NCI-H774 (cell line): ENCODE results near the gene ANKS4B.
"Not testable (repeated sequence)": the region's sequence is repeated elsewhere in the genome, so short reads cannot be mapped to it uniquely, and the experiment has no call there.

Experiments used
- DNase-seq: peaks from one replicate; lab custom pipeline; 2025; lab: John Stamatoyannopoulos, UW

ANKS4B gene

GRCh38 chr16:21262779-21263639 lies 29.5 kb downstream of the ANKS4B start:
- no peak for DNase-seq

DNA sequence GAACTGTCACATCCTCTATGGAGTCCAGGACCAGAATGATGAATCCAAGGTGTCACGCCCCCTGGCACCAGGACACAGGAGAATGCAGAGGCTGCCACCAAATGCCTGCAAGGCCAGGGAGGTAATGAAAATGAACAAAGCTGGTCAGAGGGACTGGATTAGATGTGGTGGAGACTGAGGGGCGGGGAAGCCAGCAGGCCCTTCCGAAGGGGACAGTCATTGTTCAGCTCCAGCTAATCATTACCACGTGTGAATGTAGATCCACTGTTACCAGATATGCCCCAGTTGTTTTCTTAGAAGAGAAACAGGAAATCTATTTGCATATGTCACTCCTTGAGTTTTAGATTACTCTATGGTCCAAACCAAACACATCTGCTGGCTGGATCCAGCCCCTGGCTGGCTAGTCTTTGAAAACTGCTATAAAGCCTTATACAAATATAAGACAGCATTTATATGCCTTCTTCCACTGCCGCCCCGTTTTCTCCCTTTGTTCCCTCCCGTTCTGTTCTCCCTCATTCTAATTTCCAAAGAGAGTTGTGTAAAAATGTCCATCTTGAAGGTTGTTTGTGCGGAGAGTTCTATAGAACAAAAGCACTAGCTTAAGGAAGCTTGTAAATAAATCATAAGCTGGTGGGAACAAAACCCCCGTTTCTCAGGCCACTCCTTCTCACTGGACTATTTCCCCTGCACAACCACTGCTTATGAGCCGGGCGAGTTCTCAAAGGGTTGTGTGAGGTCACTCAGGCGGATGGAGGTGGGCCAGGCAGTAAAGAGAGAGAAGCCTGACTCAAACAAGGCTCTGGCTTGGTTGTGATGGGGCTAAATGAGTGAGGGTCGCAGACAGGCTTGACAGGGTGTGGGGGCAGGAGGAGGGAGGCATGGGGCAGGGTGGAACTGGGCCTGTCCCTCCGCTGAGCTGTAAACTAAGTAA lies 30.4 kb downstream of the ANKS4B start:
- no peak for DNase-seq

GRCh38 chr16:21264571-21265036 lies 31.1 kb downstream of the ANKS4B start:
- no peak for DNase-seq

GRCh38 chr16:21265104-21265837 lies 31.8 kb downstream of the ANKS4B start:
- no peak for DNase-seq

DNA sequence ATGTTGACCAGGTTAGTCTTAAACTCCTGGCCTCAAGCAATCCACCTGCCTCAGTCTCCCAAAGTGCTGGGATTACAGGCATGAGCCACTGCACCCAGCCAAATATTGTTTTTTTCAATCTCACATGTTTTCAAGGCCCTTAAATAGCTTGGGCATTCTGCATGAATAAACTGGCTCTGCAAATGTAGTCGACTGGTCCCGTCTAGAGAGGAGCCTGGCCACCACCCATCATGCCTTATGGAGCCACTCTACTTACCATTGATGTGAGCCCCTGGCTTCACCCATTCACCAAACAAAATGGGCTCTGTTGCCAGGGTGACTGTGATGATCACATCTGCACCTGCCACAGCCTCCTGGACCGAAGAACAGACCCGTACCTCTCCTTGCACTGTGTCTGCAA lies 33.8 kb downstream of the ANKS4B start:
- DNase-seq: no peak

- no peak for DNase-seq
Measured at GRCh38 chr16:21268236-21268635, 34.7 kb downstream of the ANKS4B start.

GRCh38 chr16:21272253-21272652 lies 38.8 kb downstream of the ANKS4B start:
- no peak for DNase-seq

DNA sequence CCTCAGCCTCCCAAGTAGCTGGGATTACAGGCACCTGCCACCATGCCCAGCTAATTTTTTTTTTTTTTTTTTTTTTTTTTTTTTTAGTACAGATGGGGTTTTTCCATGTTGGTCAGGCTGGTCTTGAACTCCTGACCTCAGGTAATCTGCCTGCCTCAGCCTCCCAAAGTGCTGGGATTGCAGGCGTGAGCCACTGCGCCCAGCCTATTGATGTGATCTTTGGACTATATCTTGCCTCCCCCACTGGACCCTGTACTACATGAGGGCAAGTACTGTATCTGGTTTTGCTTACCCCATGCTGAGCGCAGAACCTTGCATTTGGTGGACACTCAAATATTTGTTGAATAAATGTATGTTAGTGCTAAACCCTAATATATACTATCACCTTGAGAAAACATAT lies 39.3 kb downstream of the ANKS4B start:
- DNase-seq: not testable (repeated sequence)

DNA sequence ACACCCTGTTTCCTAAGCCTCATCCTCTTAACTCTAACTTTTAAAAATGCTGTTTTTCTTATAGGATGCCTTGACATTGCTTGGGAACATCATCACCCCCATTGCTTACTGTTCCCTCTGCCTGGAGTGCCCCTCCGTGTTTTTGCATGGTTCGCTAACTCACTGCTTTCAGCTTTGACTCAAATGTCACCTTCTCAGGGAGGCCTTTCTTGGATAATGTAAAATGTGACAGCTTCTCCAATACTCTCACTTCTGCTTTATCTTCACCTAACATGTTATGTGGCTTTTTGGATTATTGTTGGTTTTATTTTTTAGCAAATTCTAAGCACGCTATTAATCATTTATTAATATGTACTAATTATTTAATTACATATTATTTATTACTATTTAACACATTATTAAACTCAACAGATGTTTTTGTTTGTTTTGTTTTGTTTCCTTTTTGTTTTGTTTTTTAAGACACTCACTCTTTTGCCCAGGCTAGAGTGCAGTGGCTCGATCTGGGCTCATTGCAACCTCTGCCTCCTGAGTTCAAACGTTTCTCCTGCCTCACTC lies 40.8 kb downstream of the ANKS4B start:
- DNase-seq: no peak

GRCh38 chr16:21275529-21275928 lies 42.0 kb downstream of the ANKS4B start:
- no peak for DNase-seq

DNA sequence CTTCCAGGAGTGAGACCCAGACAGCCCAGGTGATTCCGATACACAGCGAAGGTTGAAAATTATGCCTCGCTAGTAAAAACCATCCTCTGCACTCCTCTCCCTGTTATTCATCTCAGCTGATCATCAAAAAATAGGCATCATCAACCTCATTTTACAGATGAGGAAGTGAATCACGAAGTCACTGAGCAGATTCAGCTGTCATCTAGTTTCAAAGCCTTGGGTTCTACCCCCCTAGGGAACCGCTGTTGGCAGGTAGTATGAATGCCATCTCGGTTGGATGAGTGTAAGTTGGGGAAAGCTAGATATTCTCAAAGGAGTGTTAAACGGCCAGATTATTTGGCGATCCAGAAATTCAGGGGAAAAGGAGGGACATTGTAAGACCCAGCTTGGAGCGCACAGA lies 42.6 kb downstream of the ANKS4B start:
- no peak for DNase-seq

DNA sequence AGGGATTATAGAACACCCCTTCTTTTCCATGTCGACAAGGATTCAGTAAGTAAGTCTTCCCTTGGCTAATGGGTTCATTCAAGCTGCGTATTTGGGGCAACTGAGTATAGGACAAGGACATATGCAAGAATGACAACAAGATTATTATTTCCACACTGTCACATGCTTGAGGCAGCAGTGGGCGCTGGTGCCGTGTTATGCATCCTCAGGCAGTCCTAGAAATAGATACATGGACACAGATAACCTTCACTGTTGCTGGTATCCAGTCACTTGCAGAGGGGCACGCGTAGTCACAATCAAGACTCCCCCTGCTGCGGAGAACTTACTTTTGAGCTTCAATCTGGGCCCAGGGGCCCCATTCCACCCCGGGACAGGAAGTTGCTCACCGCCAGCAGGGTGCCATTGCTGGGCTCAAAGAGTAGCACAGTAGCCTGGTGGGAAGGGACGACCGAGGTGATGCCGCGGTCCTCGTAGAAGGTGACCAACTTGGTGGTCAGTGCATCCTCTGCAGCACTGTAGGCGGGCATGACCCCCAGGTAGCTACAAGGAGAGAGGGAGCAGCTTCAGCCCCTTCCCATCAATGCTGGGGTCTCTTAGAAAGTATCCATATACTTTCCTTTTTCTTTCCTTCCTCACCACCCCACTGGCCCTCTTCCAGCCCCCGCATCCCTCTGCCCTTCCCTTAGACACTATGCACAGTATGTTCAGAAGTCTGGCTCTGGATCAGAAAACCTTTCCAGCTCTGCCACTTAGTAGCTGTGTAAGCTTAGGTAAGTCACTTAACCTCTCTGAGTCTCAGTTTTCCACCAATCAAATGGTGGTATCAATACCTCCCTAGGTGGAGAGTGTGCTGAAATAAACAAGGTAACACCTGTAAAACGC lies 43.8 kb downstream of the ANKS4B start:
- DNase-seq: no peak

- peak; percentile 56 for DNase-seq
Measured at GRCh38 chr16:21277927-21278706, 44.6 kb downstream of the ANKS4B start, which contains the start of gene CRYM. Gene CRYM, minus strand, starts transcription at chr16:21278290. Its CDS starts 39 bp downstream, at chr16:21278251.

DNA sequence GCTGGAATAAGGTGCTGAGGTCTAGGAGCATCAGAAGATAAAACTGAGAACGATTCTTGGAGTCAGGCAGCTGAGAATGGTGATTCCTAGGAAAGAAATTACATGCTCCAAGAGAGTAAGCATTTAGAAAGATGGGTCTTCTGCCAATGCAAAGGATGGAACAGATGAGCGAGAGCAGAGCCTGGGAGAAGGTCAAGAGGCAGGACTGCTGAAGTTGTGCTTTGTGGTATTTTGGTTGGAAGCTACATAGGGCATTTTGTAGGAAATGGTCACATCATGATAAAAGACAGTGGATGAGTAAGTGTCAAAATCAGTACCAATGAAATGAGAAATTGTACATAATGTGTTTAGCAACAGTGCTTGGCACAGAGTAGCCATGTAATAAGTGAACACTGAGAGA lies 46.0 kb downstream of the ANKS4B start:
- DNase-seq: no peak

- DNase-seq: no peak
Measured at GRCh38 chr16:21281698-21282389, 48.3 kb downstream of the ANKS4B start.

DNA sequence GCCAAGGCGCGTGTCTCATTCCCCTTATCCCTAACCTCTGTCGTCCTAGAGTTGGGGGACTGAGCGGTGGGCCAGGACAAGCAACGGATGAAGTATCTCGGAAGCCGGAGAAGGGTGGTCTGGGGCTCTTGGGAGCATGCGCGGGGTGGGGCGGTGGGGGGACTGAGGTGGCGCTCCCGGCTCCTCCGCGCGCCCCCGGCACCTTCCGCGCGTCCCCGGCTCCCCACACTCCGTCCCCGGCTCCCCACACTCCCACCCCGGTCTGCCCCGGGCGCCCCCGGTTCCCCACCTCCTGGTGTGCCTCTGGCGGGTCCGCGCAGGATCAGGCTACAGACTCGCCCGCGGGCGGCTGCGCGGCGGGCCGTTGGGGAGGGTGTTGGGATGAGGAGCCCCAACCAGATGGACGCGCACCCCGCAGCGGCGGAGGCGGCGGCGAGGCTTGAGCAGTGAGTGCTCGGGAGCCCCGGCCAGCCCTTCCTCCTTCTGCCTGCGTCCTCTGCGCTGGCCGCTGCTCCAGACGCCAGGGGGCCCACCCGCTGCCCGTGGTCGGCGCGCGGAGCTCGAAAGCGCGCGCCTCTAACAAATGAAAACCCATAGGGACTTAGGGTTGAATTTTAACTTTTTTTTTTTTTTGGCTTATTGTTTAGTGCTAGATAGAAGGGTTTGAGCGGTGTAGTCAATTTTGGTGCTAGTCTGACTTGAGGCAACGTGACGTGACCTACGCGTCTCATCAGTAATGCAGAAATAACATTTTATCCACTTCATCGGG lies 50.2 kb downstream of the ANKS4B start:
- no peak for DNase-seq

DNA sequence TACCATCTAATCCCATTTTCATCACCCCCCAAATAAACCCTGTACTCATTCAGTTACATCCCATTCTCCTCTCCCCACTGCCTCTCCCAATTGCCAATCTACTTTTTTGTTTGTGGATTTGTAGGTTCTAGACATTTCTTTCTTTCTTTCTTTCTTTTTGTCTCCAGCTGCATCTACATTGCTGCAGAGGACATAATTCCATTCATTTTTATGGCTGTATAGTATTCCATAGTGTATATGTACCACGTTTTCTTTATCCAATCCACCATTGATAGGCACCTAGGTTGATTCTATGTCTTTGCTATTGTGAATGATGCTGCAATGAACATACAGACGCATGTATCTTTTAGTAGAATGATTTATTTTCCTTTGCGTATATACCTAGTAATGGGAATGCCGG lies 50.9 kb downstream of the ANKS4B start:
- no peak for DNase-seq

DNA sequence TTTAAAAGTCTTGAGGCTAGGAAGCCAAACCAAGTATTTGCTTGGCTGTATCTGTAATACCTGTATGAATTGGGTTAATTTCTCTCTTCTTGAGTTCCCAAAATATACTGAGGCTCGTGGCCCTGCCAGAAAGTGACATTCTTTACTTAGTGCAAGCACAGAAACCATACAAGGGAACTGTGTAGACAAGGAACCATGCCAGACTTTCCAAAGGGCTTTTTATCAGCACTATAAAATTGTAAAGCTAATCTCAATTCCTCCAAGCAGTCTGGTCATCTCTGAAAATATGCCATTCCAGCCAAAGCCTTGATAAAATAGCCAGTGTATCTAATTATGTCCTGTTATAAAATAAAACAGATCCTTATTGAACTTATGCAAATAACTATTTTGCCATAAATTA lies 51.8 kb downstream of the ANKS4B start:
- DNase-seq: no peak
